PFSK-1 (cell line): ENCODE measurements around the gene ITPRIP.

Experiments used
- POLR2AphosphoS5 ChIP-seq: IDR thresholded peaks from 2 replicates; pipeline ENCODE4 v1.6.1; 2012; ENCODE audit warnings: low read depth, mild to moderate bottlenecking, control low read depth, low read length, moderate library complexity
- SIN3A ChIP-seq: IDR thresholded peaks from 2 replicates; pipeline ENCODE4 v1.6.1; 2012; ENCODE audit warnings: mild to moderate bottlenecking, low read length, moderate library complexity, borderline replicate concordance; ENCODE audit not compliant: insufficient read depth
- TAF1 ChIP-seq: IDR thresholded peaks from 2 replicates; pipeline ENCODE4 v1.6.1; 2012; ENCODE audit warnings: low read length, control low read depth, borderline replicate concordance; ENCODE audit not compliant: insufficient read depth
- TF ChIP-seq, protein P1 (sequence below), 2 experiments: IDR thresholded peaks; 2 replicates each; pipeline versions ENCODE4 v1.6.1 to v1.8.0; 2011 to 2012; ENCODE audit warnings: low read depth in 2 of 2, low read length in 2 of 2, control low read depth in 1 of 2, inconsistent platforms in 1 of 2, mild to moderate bottlenecking in 1 of 2, moderate library complexity in 1 of 2; ENCODE audit not compliant: insufficient read depth in 1 of 2

DNA sequence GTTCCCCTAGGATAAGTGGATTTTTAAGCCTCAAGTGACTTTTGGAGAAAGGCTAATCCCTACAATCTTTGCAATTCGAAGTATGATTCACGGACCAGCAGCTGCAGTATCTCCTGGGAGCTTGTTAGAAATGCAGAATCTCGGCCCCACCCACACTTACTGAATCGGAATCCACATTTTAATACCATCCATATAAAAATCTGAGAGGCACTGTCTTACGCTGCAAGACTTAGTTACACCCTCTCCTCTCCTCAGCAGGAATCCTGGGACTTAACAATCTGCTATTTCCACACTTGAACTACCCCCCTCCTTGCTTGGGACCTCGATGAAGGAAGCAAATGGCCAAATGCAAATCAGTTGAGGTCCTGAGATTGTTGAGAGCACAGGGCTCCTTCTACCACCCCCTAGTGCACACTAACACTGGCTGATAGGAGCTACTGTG lies 21.0 kb downstream of the ITPRIP start:
- TF ChIP-seq TAF1 (no peak), POLR2AphosphoS5 (no peak), SIN3A (no peak)
- TF ChIP-seq, protein P1, sequence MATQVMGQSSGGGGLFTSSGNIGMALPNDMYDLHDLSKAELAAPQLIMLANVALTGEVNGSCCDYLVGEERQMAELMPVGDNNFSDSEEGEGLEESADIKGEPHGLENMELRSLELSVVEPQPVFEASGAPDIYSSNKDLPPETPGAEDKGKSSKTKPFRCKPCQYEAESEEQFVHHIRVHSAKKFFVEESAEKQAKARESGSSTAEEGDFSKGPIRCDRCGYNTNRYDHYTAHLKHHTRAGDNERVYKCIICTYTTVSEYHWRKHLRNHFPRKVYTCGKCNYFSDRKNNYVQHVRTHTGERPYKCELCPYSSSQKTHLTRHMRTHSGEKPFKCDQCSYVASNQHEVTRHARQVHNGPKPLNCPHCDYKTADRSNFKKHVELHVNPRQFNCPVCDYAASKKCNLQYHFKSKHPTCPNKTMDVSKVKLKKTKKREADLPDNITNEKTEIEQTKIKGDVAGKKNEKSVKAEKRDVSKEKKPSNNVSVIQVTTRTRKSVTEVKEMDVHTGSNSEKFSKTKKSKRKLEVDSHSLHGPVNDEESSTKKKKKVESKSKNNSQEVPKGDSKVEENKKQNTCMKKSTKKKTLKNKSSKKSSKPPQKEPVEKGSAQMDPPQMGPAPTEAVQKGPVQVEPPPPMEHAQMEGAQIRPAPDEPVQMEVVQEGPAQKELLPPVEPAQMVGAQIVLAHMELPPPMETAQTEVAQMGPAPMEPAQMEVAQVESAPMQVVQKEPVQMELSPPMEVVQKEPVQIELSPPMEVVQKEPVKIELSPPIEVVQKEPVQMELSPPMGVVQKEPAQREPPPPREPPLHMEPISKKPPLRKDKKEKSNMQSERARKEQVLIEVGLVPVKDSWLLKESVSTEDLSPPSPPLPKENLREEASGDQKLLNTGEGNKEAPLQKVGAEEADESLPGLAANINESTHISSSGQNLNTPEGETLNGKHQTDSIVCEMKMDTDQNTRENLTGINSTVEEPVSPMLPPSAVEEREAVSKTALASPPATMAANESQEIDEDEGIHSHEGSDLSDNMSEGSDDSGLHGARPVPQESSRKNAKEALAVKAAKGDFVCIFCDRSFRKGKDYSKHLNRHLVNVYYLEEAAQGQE (IDR thresholded peaks at IDR 0.05; ENCODE audit: insufficient read depth in 1 of 2, low read depth in 2 of 2, low read length in 2 of 2): no peak
